ENCODE results near the gene BRAF. TPM values are rescaled to one million over a fixed set of nuclear protein-coding genes. Genes with fewer than 3 reads are reported as not detected.
"Not testable (repeated sequence)": the region's sequence is repeated elsewhere in the genome, so short reads cannot be mapped to it uniquely, and the experiment has no call there.

Gene BRAF
- total and polyA plus RNA-seq, 2 donors = 8.4 to 98.2 TPM

GRCh38 chr7:140694592-140694991 lies 230.1 kb downstream of the BRAF start:
- DNase-seq (ENCODE audit: extremely low spot score) = no peak
- Histone ChIP-seq H3K4me3 (ENCODE audit: low read depth, low read length) (no peak overlapping the region), H3K4me1 (ENCODE audit: insufficient read depth) (no peaks in the 10 kb centered on the region), H3K27ac (ENCODE audit: low read depth) (no peak overlapping the region), H3K36me3 (ENCODE audit: insufficient read depth) (no peaks in the 10 kb centered on the region)
- 92% methylated on average over 6 of the region's 6 CpGs for whole genome bisulfite sequencing

DNA sequence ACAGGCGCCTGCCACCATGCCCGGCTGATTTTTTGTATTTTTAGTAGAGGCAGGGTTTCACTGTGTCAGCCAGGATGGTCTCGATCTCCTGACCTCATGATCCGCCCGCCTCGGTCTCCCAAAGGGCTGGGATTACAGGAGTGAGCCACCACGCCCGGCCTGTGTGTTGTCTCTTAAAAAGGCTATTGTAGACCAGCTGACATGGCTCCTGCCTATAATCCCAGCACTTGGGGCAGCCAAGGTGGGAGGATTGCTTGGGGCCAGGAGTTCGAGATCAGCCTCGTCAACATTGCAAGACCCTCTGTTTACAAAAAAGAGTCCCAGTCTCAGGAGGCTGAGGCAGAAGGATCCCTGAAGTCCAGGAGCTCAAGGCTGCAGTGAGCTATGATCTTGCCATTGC lies 230.9 kb downstream of the BRAF start:
- 94% methylated on average over 10 of the region's 10 CpGs for WGBS
- not testable (repeated sequence) for DNase-seq (ENCODE audit: extremely low spot score); H3K27ac ChIP-seq (ENCODE audit: low read depth); H3K36me3 ChIP-seq (ENCODE audit: insufficient read depth); H3K4me1 ChIP-seq (ENCODE audit: insufficient read depth); H3K4me3 ChIP-seq (ENCODE audit: low read depth, low read length)

GRCh38 chr7:140691376-140692045 lies 233.2 kb downstream of the BRAF start:
- Histone ChIP-seq H3K4me1 (ENCODE audit: insufficient read depth) (no peaks in the 10 kb centered on the region), H3K36me3 (ENCODE audit: insufficient read depth) (no peaks in the 10 kb centered on the region), H3K4me3 (ENCODE audit: low read depth, low read length) (no peak overlapping the region), H3K27ac (ENCODE audit: low read depth) (no peak overlapping the region)
- 89% methylated on average over 12 of the region's 12 CpGs for WGBS
- no peak for DNase-seq (ENCODE audit: extremely low spot score)

DNA sequence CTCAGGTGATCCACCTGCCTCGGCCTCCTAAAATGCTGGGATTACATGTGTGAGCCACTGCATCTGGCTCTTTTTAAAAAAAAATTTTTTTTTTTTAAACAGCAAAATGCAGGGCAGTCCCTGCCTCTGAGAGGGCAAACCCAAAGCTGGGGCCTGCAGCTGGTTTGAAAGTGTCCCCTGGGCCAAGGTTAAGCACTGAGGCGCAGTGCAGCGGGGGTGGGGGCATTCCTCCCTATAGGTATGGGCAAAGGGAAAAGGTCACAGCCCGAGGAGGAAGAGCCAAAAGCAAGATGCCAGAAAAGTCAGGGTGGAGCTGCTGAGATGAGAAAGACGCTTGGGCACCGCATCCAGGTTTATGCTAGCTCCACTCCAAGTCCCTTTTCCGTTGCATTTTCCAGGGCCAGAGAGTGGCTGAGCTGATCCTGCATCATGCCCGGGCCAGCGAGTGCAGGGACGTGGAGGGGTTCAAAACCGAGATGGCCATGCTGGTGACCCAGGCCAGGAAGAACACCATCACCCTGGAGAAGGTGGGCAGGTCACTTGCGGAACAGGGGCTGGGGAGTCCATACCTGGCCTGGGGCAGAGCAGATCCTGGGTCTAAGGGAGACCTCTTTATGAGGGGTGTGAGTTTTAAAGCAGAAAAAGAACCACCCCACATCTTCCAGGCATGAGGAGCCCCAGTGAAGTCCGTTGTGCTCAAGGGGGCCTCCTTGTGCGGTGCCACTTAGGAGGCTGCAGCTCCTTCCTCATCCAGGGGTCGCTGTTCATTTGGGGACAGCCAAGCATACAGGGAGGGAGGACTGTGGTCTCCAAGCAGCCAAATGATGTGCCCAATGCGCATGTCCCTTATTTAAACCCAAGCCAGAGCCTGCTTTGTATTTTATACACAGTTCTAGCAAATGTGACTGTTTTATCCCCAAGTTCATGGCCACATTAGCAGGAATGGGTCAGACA lies 235.3 kb downstream of the BRAF start:
- WGBS = 92% methylated on average over 16 of the region's 16 CpGs
- Histone ChIP-seq H3K4me3 (ENCODE audit: low read depth, low read length) (no peak overlapping the region), H3K36me3 (ENCODE audit: insufficient read depth) (no peaks in the 10 kb centered on the region), H3K4me1 (ENCODE audit: insufficient read depth) (no peaks in the 10 kb centered on the region), H3K27ac (ENCODE audit: low read depth) (no peak overlapping the region)
- no peak for DNase-seq (ENCODE audit: extremely low spot score)

- no peak for DNase-seq (ENCODE audit: extremely low spot score)
- Histone ChIP-seq H3K4me1 (ENCODE audit: insufficient read depth) (no peaks in the 10 kb centered on the region), H3K36me3 (ENCODE audit: insufficient read depth) (no peaks in the 10 kb centered on the region), H3K4me3 (ENCODE audit: low read depth, low read length) (no peak overlapping the region), H3K27ac (ENCODE audit: low read depth) (no peak overlapping the region)
- WGBS = 91% methylated on average over 6 of the region's 6 CpGs
Observed at GRCh38 chr7:140688341-140688740, 236.4 kb downstream of the BRAF start.

- H3K4me3 ChIP-seq (ENCODE audit: low read depth, low read length) = no peak overlapping the region
- no peak for DNase-seq (ENCODE audit: extremely low spot score)
- no peaks in the 10 kb centered on the region for H3K36me3 ChIP-seq (ENCODE audit: insufficient read depth)
- H3K4me1 ChIP-seq (ENCODE audit: insufficient read depth) = no peaks in the 10 kb centered on the region
- H3K27ac ChIP-seq (ENCODE audit: low read depth) = no peak overlapping the region
- WGBS = 96% methylated on average over 11 of the region's 11 CpGs
Observed at GRCh38 chr7:140686921-140687320, 237.8 kb downstream of the BRAF start.

- H3K4me3 ChIP-seq (ENCODE audit: low read depth, low read length) = no peak overlapping the region
- H3K4me1 ChIP-seq (ENCODE audit: insufficient read depth) = no peaks in the 10 kb centered on the region
- 79% methylated on average over 10 of the region's 10 CpGs for WGBS
- DNase-seq (ENCODE audit: extremely low spot score) = no peak
- H3K36me3 ChIP-seq (ENCODE audit: insufficient read depth) = no peaks in the 10 kb centered on the region
- no peak overlapping the region for H3K27ac ChIP-seq (ENCODE audit: low read depth)
Observed at GRCh38 chr7:140685407-140686087, 239.2 kb downstream of the BRAF start.

DNA sequence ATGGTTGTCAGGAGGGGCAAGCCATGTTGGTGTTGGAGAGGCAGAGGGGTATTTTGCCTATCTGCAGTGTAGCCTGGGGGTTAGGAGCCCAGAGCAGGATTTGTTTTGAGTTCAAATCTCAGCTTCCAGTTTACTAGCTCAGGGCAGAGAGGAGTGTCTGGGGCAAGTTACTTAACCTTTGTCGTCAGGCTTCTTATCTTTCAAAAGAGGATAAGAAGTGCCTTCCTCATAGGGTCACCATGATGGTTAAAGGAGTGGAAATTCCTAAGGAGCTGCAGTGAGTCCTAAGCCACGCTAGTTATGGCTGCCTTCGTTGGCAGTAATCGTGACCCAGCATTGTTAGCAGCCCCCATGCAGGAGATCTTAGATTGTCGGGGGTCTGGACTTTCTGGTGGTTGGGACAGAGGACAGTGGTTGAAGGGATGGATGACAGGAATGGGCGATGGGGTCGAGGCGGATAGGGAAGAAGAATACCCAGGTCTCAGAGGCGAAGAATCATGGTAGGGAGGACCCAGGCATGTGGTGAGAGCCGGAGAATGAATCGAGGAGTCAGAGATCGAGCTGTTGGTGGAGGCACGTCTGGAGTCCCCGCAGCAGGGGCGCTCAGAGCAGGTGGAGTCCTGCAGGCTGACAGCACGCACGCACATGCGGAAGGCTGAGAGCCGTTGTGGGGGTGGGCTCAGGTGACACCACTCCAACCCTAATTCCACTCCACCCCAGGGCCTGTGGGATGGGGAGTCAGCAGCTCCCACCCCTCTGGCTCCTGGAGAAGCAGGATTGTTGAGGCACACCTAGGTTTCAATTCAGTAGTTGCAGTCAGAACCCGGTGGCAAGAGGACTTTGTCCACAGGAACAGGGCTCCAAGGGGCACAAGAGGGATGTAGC lies 240.4 kb downstream of the BRAF start:
- DNase-seq (ENCODE audit: extremely low spot score) = no peak
- WGBS = 91% methylated on average over 20 of the region's 20 CpGs
- no peaks in the 10 kb centered on the region for H3K36me3 ChIP-seq (ENCODE audit: insufficient read depth)
- no peak overlapping the region for H3K27ac ChIP-seq (ENCODE audit: low read depth)
- H3K4me1 ChIP-seq (ENCODE audit: insufficient read depth) = no peaks in the 10 kb centered on the region
- no peak overlapping the region for H3K4me3 ChIP-seq (ENCODE audit: low read depth, low read length)

DNA sequence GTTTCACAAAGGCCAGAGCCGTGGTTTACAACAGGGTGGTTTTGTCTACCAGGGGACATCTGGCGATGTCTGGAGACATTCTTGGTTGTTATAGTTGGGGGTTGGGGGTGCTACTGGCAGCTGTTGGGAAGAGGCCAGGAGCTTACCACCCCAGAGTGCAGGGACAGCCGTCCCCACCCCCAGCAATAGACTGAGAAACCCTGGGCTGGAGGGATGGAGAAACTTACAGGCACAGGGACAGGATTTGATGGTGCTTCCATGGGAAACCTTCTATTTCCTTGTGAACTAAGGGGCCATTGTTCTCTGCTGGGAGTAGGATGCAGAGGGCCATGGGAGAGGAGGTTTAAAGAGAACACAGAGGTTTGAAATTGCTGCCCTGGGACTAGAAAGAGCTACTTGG lies 241.1 kb downstream of the BRAF start:
- Histone ChIP-seq H3K27ac (ENCODE audit: low read depth) (no peak overlapping the region), H3K36me3 (ENCODE audit: insufficient read depth) (no peaks in the 10 kb centered on the region), H3K4me1 (ENCODE audit: insufficient read depth) (no peaks in the 10 kb centered on the region), H3K4me3 (ENCODE audit: low read depth, low read length) (no peak overlapping the region)
- DNase-seq (ENCODE audit: extremely low spot score) = no peak
- 87% methylated on average over 3 of the region's 3 CpGs for WGBS

DNA sequence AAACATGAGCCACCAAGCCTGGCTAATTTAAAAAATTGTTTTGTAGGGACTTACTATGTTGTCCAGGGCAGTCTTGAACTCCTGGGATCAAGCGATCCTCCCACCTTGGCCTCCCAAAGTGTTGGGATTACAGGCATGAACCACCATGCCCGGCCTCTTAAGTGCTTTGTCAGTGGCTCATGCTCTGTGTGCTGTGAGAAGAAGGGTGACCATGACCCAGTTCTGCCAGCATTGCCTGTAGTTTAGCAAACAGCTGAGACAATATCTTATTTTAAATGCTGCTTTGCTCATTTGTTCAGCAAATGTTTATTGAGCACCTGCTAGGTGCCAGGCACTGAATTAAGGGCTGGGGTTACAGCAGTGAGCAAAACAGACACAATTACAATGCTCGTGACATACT lies 243.0 kb downstream of the BRAF start:
- Histone ChIP-seq H3K27ac (ENCODE audit: low read depth) (no peak overlapping the region), H3K36me3 (ENCODE audit: insufficient read depth) (no peaks in the 10 kb centered on the region), H3K4me1 (ENCODE audit: insufficient read depth) (no peaks in the 10 kb centered on the region), H3K4me3 (ENCODE audit: low read depth, low read length) (no peak overlapping the region)
- WGBS = 94% methylated on average over 3 of the region's 3 CpGs
- no peak for DNase-seq (ENCODE audit: extremely low spot score)

- Histone ChIP-seq H3K27ac (ENCODE audit: low read depth) (no peak overlapping the region), H3K4me3 (ENCODE audit: low read depth, low read length) (no peak overlapping the region), H3K4me1 (ENCODE audit: insufficient read depth) (no peaks in the 10 kb centered on the region), H3K36me3 (ENCODE audit: insufficient read depth) (no peaks in the 10 kb centered on the region)
- DNase-seq (ENCODE audit: extremely low spot score) = no peak
- 85% methylated on average over 7 of the region's 7 CpGs for WGBS
Observed at GRCh38 chr7:140680886-140681285, 243.8 kb downstream of the BRAF start.

DNA sequence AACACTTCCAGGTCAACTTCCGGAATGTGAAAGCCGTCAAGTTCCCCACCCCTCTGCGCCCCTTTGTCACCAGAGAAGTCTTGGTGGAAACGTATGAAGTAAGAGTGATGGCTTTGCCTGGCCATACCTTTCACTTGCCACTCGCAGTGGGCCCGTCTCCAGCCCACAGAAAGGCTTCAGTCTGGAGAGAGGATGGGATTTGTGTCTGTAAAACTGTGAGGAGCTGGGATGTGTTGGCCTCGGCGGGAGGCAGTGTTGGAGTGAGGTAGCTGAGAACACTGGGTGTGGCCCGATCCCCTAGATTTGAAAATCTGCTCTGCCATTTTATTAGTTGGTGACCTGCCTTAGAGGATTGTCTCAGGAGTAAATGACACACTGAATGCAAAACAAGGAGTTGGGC lies 245.5 kb downstream of the BRAF start:
- 94% methylated on average over 9 of the region's 9 CpGs for WGBS
- H3K27ac ChIP-seq (ENCODE audit: low read depth) = no peak overlapping the region
- no peak for DNase-seq (ENCODE audit: extremely low spot score)
- H3K4me3 ChIP-seq (ENCODE audit: low read depth, low read length) = no peak overlapping the region
- no peaks in the 10 kb centered on the region for H3K36me3 ChIP-seq (ENCODE audit: insufficient read depth)
- H3K4me1 ChIP-seq (ENCODE audit: insufficient read depth) = no peaks in the 10 kb centered on the region

DNA sequence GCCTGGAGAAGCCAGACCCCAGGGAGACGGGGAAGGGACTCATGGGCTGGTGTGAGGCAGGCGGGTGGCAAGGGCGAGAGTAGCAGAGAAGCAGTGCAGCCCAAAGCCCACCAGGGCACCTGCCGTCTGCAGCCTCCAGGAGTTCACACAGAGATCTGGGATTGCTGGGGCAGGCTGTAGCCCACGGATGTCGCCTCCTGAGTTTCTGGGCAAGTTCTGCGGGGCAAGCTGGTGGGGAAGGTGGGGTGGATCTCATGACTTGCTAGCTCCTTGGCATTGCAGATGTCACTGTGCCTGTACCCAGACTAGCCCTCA lies 246.0 kb downstream of the BRAF start:
- no peak for DNase-seq (ENCODE audit: extremely low spot score)
- H3K4me3 ChIP-seq (ENCODE audit: low read depth, low read length) = no peak overlapping the region
- no peaks in the 10 kb centered on the region for H3K36me3 ChIP-seq (ENCODE audit: insufficient read depth)
- WGBS = 94% methylated on average over 7 of the region's 7 CpGs
- no peak overlapping the region for H3K27ac ChIP-seq (ENCODE audit: low read depth)
- no peaks in the 10 kb centered on the region for H3K4me1 ChIP-seq (ENCODE audit: insufficient read depth)

Measured in urinary bladder (tissue), 4 donors.